Measurements from ENCODE around the gene PLK4. TPM values are rescaled to one million over a fixed set of nuclear protein-coding genes. Genes with fewer than 3 reads are reported as not detected.

PLK4 gene
- total RNA-seq, 1 experiment from 2014 or later: 31.1 TPM

GRCh38 chr4:127868196-127868595, 12.5 kb upstream of the PLK4 start:
- Mint-ChIP-seq H3K4me1 (ENCODE audit: low read depth, unreplicated experiment) (peaks cover 6% of the 10 kb centered on the region), H3K9me3 (ENCODE audit: unreplicated experiment) (no peaks in the 10 kb centered on the region), H3K27me3 (ENCODE audit: insufficient read depth, unreplicated experiment) (no peaks in the 10 kb centered on the region), H3K27ac (ENCODE audit: unreplicated experiment) (no peak overlapping the region), H3K36me3 (ENCODE audit: insufficient read depth, unreplicated experiment) (no peaks in the 10 kb centered on the region), H3K4me3 (ENCODE audit: unreplicated experiment) (no peak overlapping the region)
- Histone ChIP-seq H3K4me1 (no peaks in the 10 kb centered on the region), H3K36me3 (ENCODE audit: control insufficient read depth, insufficient read depth, low read length) (no peaks in the 10 kb centered on the region), H3K27me3 (replicated peaks; ENCODE audit: control insufficient read depth, insufficient read depth, low read length) (no peaks in the 10 kb centered on the region), H3K9me3 (no peaks in the 10 kb centered on the region), H3K4me3 (ENCODE audit: low read depth, low read length) (no peak overlapping the region)
- TF ChIP-seq CTCF (IDR thresholded peaks at IDR 0.05; ENCODE audit: insufficient read depth in 1 of 2, low read depth in 1 of 2, low read length in 1 of 2, severe bottlenecking in 1 of 2, unreplicated experiment in 1 of 2): no peak
- no TSS peak for BruUV-seq (replicated peaks)
- intact Hi-C loops (cut with micrococcal nuclease; ENCODE audit: unreplicated experiment): no loop called here
- no peak for DNase-seq
- POLR2A ChIA-PET: no interaction called here
- CTCF ChIA-PET: no interaction called here

GRCh38 chr4:127870281-127870680, 10.4 kb upstream of the PLK4 start:
- Mint-ChIP-seq H3K27ac (ENCODE audit: unreplicated experiment) (no peak overlapping the region), H3K4me1 (ENCODE audit: low read depth, unreplicated experiment) (peaks cover 6% of the 10 kb centered on the region), H3K27me3 (ENCODE audit: insufficient read depth, unreplicated experiment) (no peaks in the 10 kb centered on the region), H3K9me3 (ENCODE audit: unreplicated experiment) (no peaks in the 10 kb centered on the region), H3K36me3 (ENCODE audit: insufficient read depth, unreplicated experiment) (no peaks in the 10 kb centered on the region), H3K4me3 (ENCODE audit: unreplicated experiment) (no peak overlapping the region)
- Histone ChIP-seq H3K4me3 (ENCODE audit: low read depth, low read length) (no peak overlapping the region), H3K36me3 (ENCODE audit: control insufficient read depth, insufficient read depth, low read length) (no peaks in the 10 kb centered on the region), H3K27me3 (replicated peaks; ENCODE audit: control insufficient read depth, insufficient read depth, low read length) (no peaks in the 10 kb centered on the region), H3K4me1 (no peaks in the 10 kb centered on the region), H3K9me3 (no peaks in the 10 kb centered on the region)
- no TSS peak for BruUV-seq (replicated peaks)
- ChIA-PET CTCF (no interaction called here), POLR2A (no interaction called here)
- DNase-seq: no peak
- TF ChIP-seq CTCF (IDR thresholded peaks at IDR 0.05; ENCODE audit: insufficient read depth in 1 of 2, low read depth in 1 of 2, low read length in 1 of 2, severe bottlenecking in 1 of 2, unreplicated experiment in 1 of 2): no peak
- intact Hi-C loops (cut with micrococcal nuclease; ENCODE audit: unreplicated experiment): no loop called here

- Mint-ChIP-seq H3K27me3 (ENCODE audit: insufficient read depth, unreplicated experiment) (no peaks in the 10 kb centered on the region), H3K4me3 (ENCODE audit: unreplicated experiment) (no peak overlapping the region), H3K4me1 (ENCODE audit: low read depth, unreplicated experiment) (peaks cover 6% of the 10 kb centered on the region), H3K27ac (ENCODE audit: unreplicated experiment) (no peak overlapping the region), H3K36me3 (ENCODE audit: insufficient read depth, unreplicated experiment) (no peaks in the 10 kb centered on the region), H3K9me3 (ENCODE audit: unreplicated experiment) (no peaks in the 10 kb centered on the region)
- ChIA-PET CTCF (no interaction called here), POLR2A (no interaction called here)
- no peaks in the 10 kb centered on the region for H3K36me3 ChIP-seq (ENCODE audit: control insufficient read depth, insufficient read depth, low read length)
- DNase-seq: no peak
- BruUV-seq (replicated peaks): no TSS peak
- no peaks in the 10 kb centered on the region for H3K27me3 ChIP-seq (replicated peaks; ENCODE audit: control insufficient read depth, insufficient read depth, low read length)
- TF ChIP-seq CTCF (IDR thresholded peaks at IDR 0.05; ENCODE audit: insufficient read depth in 1 of 2, low read depth in 1 of 2, low read length in 1 of 2, severe bottlenecking in 1 of 2, unreplicated experiment in 1 of 2): no peak
- intact Hi-C loops (cut with micrococcal nuclease; ENCODE audit: unreplicated experiment): no loop called here
- H3K4me1 ChIP-seq: no peaks in the 10 kb centered on the region
- no peaks in the 10 kb centered on the region for H3K9me3 ChIP-seq
- H3K4me3 ChIP-seq (ENCODE audit: low read depth, low read length): no peak overlapping the region
These were observed 10.0 kb upstream of the PLK4 start for GRCh38 chr4:127870688-127871087.

Measured in Caco-2 (cell line).